BLaER1 treated with 17β-estradiol and CSF1 and Interleukin-3, amounts not matched to agents 10 nM and 100 nM (cell line): ENCODE data around the gene TSPAN18.

Experiments
- H3K27ac ChIP-seq, 11 experiments: shearing (Covaris generic); formaldehyde crosslinking; 2 replicates each; pipeline ENCODE4 v1.8.1; 2022
- H3K27me3 ChIP-seq, 11 experiments: shearing (Covaris generic); formaldehyde crosslinking; 2 replicates each; pipeline ENCODE4 v1.8.1; 2022
- H3K36me3 ChIP-seq, 11 experiments: shearing (Covaris generic); formaldehyde crosslinking; 2 replicates each; pipeline ENCODE4 v1.8.1; 2022
- H3K4me1 ChIP-seq, 10 experiments: shearing (Covaris generic); formaldehyde crosslinking; 2 replicates each; pipeline ENCODE4 v1.8.1; 2022
- H3K4me2 ChIP-seq, 11 experiments: shearing (Covaris generic); formaldehyde crosslinking; 2 replicates each; pipeline ENCODE4 v1.8.1; 2022
- H3K4me3 ChIP-seq, 10 experiments: shearing (Covaris generic); formaldehyde crosslinking; 2 replicates each; pipeline ENCODE4 v1.8.1; 2022
- H3K9ac ChIP-seq, 11 experiments: shearing (Covaris generic); formaldehyde crosslinking; 2 replicates each; pipeline ENCODE4 v1.8.1; 2022
- H3K9me3 ChIP-seq, 11 experiments: shearing (Covaris generic); formaldehyde crosslinking; replicated peaks in 1 of 11; 2 replicates each; pipeline ENCODE4 v1.8.1; 2022
- H4K20me1 ChIP-seq, 11 experiments: shearing (Covaris generic); formaldehyde crosslinking; 2 replicates each; pipeline ENCODE4 v1.8.1; 2022
- Cebpa-rat ChIP-seq, 11 experiments: shearing (Covaris generic); IDR thresholded peaks; 2 replicates each; pipeline ENCODE4 v1.8.1; 2022

TSPAN18 gene

GRCh38 chr11:44729713-44730112 lies 3.0 kb downstream of the TSPAN18 start:
- peaks cover 49 to 57% (median 55%) of the 10 kb centered on the region in 11 experiments for H3K27me3 ChIP-seq
- no peak overlapping the region for H3K4me2 ChIP-seq
- no peak overlapping the region for H3K27ac ChIP-seq
- H3K9ac ChIP-seq: no peak overlapping the region
- H3K4me1 ChIP-seq: peaks cover 14 to 34% (median 28%) of the 10 kb centered on the region in 10 experiments; a peak in 19 of 20 replicates
- H3K9me3 ChIP-seq: no peaks in the 10 kb centered on the region
- H3K4me3 ChIP-seq: no peak overlapping the region
- no peak for TF ChIP-seq Cebpa-rat (IDR thresholded peaks at IDR 0.05)
- no peaks in the 10 kb centered on the region for H3K36me3 ChIP-seq
- peaks cover 0 to 20% (median 0%) of the 10 kb centered on the region in 11 experiments; a peak in 11 of 22 replicates for H4K20me1 ChIP-seq

DNA sequence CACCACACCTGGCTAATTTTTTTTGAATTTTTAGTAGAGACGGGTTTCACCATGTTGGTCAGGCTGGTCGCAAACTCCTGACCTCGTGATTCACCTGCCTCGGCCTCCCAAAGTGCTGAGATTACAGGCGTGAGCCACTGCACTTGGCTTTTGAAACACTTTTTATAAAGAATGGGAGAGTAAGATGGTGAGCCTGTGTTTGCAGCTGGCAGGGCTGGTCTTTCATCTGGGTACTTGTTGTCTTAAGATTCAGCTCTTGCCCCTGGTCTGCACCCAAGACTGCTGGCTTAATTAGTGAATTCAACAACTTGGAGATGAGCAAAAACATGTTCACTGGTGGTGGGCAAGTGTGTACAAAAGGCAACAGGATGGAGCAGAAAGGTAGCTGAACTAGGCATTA lies 4.0 kb downstream of the TSPAN18 start:
- H3K9me3 ChIP-seq: no peaks in the 10 kb centered on the region
- peaks cover 14 to 41% (median 26%) of the 10 kb centered on the region in 10 experiments; a peak in 19 of 20 replicates for H3K4me1 ChIP-seq
- TF ChIP-seq Cebpa-rat (IDR thresholded peaks at IDR 0.05): no peak

DNA sequence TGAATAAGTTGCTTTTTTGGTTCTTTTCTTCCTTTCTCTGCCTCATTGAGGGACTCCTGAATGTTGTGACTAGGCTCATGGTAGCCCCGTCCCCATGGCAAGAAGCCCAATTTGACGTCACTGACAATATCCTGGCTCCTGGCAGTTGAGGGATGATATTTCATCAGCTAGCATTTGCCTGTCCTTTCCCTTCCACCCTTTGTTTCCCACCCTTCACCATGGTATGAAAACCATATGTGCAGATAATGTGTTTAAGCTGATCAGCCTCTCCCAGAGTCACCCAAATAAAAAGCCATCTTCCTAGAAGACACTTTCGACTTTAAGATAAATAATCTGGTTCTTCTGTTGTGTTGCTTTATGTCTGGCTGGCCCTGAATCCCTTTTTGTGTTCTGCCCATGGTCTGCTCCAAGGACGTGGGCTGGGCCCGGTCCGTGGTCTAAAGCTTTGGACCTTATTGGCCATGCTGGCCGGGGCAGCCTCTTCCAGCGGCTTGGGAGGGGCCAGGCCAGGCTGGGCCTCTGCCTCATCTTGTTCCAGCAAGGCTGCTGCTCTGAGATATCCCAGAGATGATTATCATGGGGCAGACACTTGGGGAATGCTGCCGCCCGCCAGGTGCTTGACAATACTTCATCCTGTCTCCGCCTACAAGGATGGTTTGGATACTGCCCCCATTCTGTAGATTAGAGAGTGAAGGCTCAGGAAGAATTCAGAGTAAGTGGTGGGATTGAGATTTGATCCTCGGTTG lies 5.1 kb downstream of the TSPAN18 start:
- Histone ChIP-seq H4K20me1 (peaks cover 0 to 12% (median 0%) of the 10 kb centered on the region in 11 experiments; a peak in 10 of 22 replicates), H3K9ac (no peak overlapping the region), H3K4me1 (peaks cover 7 to 33% (median 18%) of the 10 kb centered on the region in 10 experiments; a peak in 18 of 20 replicates), H3K9me3 (no peaks in the 10 kb centered on the region), H3K27me3 (peaks cover 29 to 36% (median 35%) of the 10 kb centered on the region in 11 experiments), H3K36me3 (no peaks in the 10 kb centered on the region), H3K4me2 (no peak overlapping the region), H3K27ac (no peak overlapping the region), H3K4me3 (no peak overlapping the region)
- TF ChIP-seq Cebpa-rat (IDR thresholded peaks at IDR 0.05): no peak

More for the DNA sequence above, 4.0 kb downstream of the TSPAN18 start:
- peaks cover 38 to 46% (median 45%) of the 10 kb centered on the region in 11 experiments for H3K27me3 ChIP-seq
- H3K4me3 ChIP-seq: no peak overlapping the region
- H3K4me2 ChIP-seq: no peak overlapping the region
- no peak overlapping the region for H3K9ac ChIP-seq
- H3K27ac ChIP-seq: no peak overlapping the region
- peaks cover 0 to 20% (median 0%) of the 10 kb centered on the region in 11 experiments; a peak in 11 of 22 replicates for H4K20me1 ChIP-seq
- no peaks in the 10 kb centered on the region for H3K36me3 ChIP-seq

GRCh38 chr11:44732564-44732963 lies 5.8 kb downstream of the TSPAN18 start:
- H3K27me3 ChIP-seq: peaks cover 22 to 29% (median 28%) of the 10 kb centered on the region in 11 experiments
- H3K36me3 ChIP-seq: no peaks in the 10 kb centered on the region
- no peak overlapping the region for H3K4me3 ChIP-seq
- TF ChIP-seq Cebpa-rat (IDR thresholded peaks at IDR 0.05): no peak
- H3K9me3 ChIP-seq: no peaks in the 10 kb centered on the region
- H3K4me1 ChIP-seq: peaks cover 8 to 35% (median 19%) of the 10 kb centered on the region in 10 experiments
- no peak overlapping the region for H3K27ac ChIP-seq
- no peak overlapping the region for H3K4me2 ChIP-seq
- peaks cover 0 to 12% (median 0%) of the 10 kb centered on the region in 11 experiments; a peak in 10 of 22 replicates for H4K20me1 ChIP-seq
- H3K9ac ChIP-seq: no peak overlapping the region

GRCh38 chr11:44733877-44734276 lies 7.1 kb downstream of the TSPAN18 start:
- Histone ChIP-seq H3K4me3 (no peak overlapping the region), H4K20me1 (peaks cover 0 to 6% (median 0%) of the 10 kb centered on the region in 11 experiments; a peak in 5 of 22 replicates), H3K4me2 (peak overlapping the region in 2 of 11 experiments; percentile 42 to 43; a peak in 1 of 22 replicates), H3K4me1 (peaks cover 11 to 34% (median 19%) of the 10 kb centered on the region in 10 experiments), H3K9ac (no peak overlapping the region), H3K27ac (no peak overlapping the region), H3K36me3 (no peaks in the 10 kb centered on the region), H3K27me3 (peaks cover 9 to 16% (median 15%) of the 10 kb centered on the region in 11 experiments), H3K9me3 (no peaks in the 10 kb centered on the region)
- TF ChIP-seq Cebpa-rat (IDR thresholded peaks at IDR 0.05): no peak

GRCh38 chr11:44734843-44735381 lies 8.2 kb downstream of the TSPAN18 start:
- Histone ChIP-seq H3K4me2 (peak overlapping the region in 6 of 11 experiments; percentile 1 to 43 (median 30); a peak in 9 of 22 replicates), H3K9me3 (no peaks in the 10 kb centered on the region), H3K27me3 (peaks cover 0 to 5% (median 5%) of the 10 kb centered on the region in 11 experiments; a peak in 19 of 22 replicates), H3K4me3 (no peak overlapping the region), H3K4me1 (peaks cover 11 to 34% (median 19%) of the 10 kb centered on the region in 10 experiments), H3K27ac (no peak overlapping the region), H3K9ac (no peak overlapping the region), H3K36me3 (no peaks in the 10 kb centered on the region), H4K20me1 (peaks cover 0 to 5% (median 0%) of the 10 kb centered on the region in 11 experiments; a peak in 3 of 22 replicates)
- TF ChIP-seq Cebpa-rat (IDR thresholded peaks at IDR 0.05): no peak

DNA sequence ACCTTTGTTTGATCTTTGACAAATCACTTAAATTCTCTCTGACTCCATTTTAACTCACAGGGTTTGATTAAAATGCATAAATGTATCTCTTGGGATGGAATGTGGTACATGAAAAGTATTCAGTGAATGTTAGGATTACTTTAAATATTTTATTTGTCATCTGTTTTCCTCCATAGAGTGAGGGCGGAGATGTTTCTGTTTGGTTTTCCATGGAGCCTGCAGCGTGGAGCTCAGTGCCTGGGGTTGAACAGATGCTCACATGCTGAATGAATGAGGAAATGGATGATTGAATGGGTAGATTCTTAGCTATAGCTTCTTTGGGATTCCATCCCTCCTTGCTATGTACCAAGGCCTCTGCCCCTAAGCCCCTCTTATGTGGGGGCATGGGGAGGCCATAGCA lies 10.0 kb downstream of the TSPAN18 start:
- H3K27ac ChIP-seq: no peak overlapping the region
- no peak overlapping the region for H3K9ac ChIP-seq
- TF ChIP-seq Cebpa-rat (IDR thresholded peaks at IDR 0.05): no peak
- peaks cover 11 to 52% (median 32%) of the 10 kb centered on the region in 10 experiments for H3K4me1 ChIP-seq
- H3K4me3 ChIP-seq: no peak overlapping the region
- H3K9me3 ChIP-seq: no peaks in the 10 kb centered on the region
- no peaks in the 10 kb centered on the region for H4K20me1 ChIP-seq
- peak overlapping the region; percentile 22 to 66 (median 50); a peak in 19 of 22 replicates for H3K4me2 ChIP-seq
- H3K36me3 ChIP-seq: no peaks in the 10 kb centered on the region
- peaks cover 0 to 8% (median 0%) of the 10 kb centered on the region in 11 experiments; a peak in 2 of 22 replicates for H3K27me3 ChIP-seq

- Histone ChIP-seq H3K4me2 (peak overlapping the region; percentile 22 to 66 (median 50); a peak in 21 of 22 replicates), H3K27ac (no peak overlapping the region), H3K4me1 (peaks cover 11 to 52% (median 32%) of the 10 kb centered on the region in 10 experiments), H3K36me3 (no peaks in the 10 kb centered on the region), H3K4me3 (no peak overlapping the region), H3K27me3 (peaks cover 0 to 8% (median 0%) of the 10 kb centered on the region in 11 experiments; a peak in 2 of 22 replicates), H4K20me1 (no peaks in the 10 kb centered on the region), H3K9me3 (no peaks in the 10 kb centered on the region), H3K9ac (no peak overlapping the region)
- TF ChIP-seq Cebpa-rat (IDR thresholded peaks at IDR 0.05): no peak
Observed at GRCh38 chr11:44737245-44738085, 10.7 kb downstream of the TSPAN18 start.
